HG03571 (cell line): ENCODE measurements around the gene SLC35E3.

Experiments
- ATAC-seq: cut with Tn5 transposase; IDR thresholded peaks from one replicate; pipeline ENCODE4 v1.9.1; 2021; ENCODE audit not compliant: unreplicated experiment

Gene SLC35E3

DNA sequence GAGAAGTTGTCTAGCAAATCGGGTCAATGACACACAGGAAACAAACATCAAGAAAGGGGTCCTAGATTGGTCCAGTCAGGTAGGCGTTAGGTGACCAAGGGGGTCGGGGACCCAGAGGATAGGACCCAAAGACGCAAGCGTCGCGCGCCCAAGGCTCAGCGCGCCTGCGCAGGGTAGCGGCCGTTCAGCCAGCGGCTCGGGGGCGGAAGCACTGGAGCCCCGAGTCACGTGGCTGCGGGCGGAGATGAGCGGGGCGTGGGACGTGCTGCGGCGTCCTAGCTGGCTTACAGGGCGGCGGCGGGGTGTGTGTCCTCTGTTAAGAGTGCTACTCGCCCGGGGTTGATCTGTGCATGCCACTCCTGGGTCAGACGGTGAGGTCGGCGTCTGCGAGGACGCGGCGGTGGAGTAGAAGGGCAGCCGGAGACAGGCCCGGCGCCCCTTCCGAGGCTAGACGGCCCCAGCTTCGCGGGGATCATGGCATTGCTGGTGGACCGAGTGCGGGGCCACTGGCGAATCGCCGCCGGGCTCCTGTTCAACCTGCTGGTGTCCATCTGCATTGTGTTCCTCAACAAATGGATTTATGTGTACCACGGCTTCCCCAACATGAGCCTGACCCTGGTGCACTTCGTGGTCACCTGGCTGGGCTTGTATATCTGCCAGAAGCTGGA, at the start of gene SLC35E3:
Gene SLC35E3 (plus strand): TSS at position 273 of the 668 bp plus-strand sequence. CDS start 202 bp downstream, at position 475.
- ATAC-seq, result peak; percentile 98

DNA sequence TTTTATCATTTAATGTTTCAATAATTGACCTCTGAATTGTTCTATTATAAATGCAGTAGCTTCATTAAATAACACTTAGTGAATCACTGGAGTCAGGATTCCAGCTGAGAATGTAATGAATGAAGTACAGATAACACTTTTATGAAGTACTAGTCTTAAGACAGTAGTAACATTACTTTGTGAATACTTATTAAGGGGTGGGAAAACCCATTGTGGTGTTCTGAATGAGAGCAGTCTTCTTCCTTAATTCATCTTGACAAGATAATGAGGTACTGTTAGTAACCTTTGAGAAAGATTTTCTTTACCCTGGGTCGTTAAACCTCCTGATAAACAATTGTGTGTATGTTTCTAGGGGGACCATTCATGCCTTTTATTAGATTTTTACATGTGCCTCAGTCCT, 46.5 kb upstream of the SLC35E3 start:
- ATAC-seq, result no peak

DNA sequence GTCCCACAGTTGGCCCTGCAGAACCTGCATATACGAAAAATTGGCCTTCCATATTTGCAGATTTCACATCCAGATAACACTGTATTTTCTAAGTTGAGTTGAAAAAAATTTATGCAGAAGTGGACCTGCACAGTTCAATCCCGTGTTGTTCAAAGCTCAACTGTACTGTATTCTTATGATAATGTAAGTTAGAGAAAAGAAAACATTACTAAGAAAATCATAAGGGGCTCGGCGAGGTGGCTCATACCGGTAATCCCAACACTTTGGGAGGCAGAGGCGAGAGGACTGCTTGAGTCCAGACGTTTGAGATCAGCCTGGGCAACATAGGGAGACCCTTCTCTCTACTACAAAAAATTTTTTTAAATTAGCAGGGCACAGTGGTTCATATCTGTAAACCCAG, 18.2 kb upstream of the SLC35E3 start:
- ATAC-seq, result no peak

DNA sequence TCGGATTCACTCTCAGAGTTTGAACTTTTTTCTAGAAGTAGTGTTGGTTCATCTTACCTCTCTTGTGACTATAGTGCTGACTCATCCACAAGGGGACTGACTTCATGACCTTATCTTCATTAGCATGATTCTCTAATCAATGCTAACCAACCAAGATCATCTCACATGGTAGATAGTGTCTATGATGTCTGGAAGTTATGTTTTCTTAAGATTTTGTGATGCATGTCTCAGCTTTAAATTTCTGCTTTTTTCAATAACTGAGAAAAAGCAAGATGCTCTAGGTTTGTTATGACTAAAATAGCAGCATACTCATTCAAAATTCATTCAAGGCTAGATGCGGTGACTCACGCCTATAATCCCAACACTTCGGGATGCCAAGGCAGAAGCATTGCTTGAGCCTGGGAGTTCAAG, 12.3 kb upstream of the SLC35E3 start:
- no peak for ATAC-seq

DNA sequence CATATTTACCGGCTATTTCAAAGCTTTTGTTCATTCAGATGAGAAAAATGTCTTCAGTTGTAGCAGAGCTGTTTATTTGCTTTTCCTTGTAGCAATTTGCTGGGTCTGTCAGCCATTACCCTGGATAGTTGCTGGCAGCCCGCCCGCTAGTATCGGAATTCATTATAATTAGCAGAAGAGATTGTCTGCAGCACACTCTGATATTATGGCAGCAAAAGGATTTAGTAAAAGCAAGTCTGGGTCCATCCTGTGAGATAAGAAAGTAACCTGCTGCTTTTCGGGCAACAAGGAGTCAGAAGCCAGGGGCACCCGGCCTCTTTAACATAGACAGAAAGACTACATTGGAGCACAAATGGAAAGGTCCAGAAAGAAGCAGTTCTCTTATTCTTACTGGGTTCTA, 6.1 kb upstream of the SLC35E3 start:
- ATAC-seq, result no peak

DNA sequence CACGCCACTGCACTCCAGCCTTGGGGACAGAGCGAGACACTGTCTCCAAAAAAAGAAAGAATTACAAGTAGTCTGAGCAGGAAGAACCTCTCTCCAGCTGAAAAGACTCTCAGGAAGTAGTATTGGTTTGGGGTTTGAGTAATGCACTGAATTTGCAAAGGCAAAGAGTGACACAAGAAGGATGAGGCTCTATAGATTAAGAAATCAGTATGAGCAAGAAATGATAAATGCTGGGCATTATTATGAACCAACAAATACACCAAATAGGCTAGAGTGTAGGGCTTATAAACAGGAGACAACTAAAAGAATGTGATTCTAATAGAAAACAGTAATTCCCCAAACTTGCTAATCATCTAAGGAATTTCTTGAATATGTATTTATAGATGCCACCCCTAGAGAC, 2.6 kb upstream of the SLC35E3 start:
- no peak for ATAC-seq

DNA sequence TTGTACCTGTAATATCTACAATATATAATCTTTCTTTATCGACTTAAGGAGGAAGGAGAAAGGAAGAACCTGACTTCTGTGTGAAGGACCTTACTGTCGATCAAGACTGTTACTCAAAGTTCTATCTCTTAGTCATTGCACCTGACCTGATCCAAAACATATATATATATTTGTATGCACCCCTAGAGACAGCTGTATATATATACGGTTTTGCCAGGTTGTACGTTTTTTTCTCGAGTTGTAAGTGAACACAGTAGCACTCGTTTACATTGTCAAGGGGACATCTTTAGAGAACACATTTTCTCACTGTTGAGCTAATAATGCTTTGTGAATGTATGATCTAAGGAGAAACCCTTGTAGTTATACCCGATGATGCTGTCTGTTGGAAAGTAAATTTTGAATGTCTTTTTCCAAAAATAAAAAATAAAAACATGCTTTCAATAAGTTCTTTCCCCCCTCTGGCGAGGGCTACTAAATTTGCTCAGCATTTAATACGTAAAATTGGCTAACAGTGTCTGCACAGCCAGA, 536 bp upstream of the SLC35E3 start:
- peak; percentile 1 for ATAC-seq

DNA sequence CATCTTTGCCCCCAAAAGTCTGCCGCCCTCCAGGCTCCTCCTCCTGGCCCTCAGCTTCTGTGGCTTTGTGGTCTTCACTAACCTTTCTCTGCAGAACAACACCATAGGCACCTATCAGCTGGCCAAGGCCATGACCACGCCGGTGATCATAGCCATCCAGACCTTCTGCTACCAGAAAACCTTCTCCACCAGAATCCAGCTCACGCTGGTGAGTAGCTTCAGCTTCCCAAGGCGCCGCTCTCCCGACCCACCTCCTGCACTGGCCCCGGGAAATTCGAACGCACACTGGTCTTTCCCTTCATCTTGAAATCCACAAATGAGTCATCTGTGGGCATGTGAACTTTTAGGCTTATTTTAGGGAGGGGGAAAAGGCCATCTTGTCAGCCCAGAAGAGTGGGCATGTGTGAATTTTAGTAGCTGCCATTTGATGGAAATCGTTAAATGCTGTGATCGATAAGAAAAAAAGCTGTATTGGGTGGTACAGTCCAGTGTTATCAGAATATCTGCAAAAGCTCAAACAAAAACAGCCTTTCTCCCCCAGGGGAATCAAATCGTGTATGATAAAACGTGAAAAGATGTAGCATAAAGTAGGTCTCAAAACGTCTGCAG, 700 bp downstream of the SLC35E3 start:
- peak; percentile 38 for ATAC-seq

DNA sequence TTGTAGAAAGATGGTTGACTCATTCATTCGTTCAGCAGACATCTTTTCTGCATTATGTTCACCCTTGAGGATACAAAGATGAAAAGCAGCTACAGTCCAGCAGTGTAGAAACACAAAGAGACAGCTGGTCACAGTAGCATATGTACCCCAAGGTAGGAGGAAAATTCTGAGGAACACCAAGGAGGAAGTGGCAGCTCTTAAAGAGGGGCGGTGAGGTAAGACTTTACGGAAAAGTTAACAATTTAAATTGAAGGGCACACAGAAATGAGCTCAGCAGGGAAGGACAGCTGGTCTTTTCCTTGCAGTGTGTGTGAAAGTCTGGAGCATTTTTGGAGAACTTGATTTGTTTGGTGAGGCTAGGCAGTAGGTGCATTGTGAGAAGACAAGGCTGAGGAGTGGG, 3.5 kb downstream of the SLC35E3 start:
- no peak for ATAC-seq

DNA sequence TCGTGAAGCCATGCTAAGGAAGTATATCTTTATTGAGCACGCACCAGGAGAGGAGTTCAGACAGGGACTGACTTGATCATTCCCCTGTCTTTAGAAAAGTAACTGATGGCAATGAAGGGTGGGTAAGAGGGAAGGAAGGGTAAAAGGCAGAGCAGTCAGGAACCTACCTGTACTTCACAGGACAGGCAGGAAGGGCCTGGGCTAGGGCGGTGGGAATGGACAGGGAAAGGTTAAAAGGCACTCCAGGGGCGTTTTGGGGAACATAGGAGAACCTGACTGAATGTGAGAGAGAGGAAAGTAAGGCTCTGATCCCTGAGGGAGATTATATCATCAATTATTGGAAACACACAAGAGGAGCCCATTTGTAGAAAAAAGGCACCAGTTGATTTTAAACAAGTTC, 3.9 kb downstream of the SLC35E3 start:
- ATAC-seq, result no peak

DNA sequence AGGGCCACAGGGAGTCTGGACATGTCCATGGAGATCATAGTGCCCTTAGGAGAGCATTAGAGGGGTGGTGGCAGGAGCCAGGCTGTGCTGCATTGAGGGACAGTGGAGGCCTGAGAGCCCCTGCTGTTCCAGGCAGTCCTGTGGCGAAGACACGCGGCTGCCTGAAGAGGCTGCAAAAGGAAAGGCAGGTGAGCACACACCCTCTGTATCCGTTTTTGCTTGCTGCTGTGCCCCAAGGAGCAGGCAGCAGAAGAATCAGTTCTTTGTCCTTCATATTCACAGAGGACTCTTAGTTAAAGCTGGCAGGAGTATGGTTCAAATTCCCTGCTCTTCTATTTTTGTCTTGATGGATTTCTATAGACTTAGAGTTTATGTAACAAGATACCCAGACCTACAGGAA, 4.5 kb downstream of the SLC35E3 start:
- no peak for ATAC-seq

DNA sequence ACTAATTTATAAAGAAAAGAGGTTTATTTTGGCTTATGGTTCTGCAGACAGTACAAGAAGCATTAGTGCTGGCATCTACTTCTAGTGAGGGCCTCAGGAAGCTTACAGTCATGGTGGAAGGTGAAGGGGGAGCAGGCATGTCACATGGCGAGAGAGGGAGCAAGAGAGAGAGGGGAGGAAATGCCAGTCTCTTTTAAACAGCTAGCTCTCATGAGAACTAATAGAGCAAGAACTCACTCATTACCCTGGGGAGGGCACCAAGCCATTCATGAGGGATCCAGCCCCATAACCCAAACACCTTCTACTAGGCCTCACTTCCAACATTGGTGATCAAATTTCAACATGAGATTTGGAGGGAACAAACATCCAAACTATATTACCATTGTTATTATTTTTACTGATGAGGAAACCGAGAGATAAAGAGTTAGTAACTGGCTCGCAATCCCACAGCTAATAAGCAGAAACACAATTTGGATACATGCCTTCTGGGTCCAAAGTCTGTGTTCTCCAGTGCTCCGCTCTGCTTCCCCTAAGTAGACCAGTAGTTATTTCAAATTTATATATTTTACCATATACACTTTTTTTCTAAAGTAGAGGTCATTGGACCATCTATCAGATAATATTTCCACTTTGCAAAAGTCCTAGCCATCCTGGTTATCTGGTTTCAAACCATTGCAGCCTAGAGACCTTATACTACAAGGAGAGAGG, 9.7 kb downstream of the SLC35E3 start:
- no peak for ATAC-seq

DNA sequence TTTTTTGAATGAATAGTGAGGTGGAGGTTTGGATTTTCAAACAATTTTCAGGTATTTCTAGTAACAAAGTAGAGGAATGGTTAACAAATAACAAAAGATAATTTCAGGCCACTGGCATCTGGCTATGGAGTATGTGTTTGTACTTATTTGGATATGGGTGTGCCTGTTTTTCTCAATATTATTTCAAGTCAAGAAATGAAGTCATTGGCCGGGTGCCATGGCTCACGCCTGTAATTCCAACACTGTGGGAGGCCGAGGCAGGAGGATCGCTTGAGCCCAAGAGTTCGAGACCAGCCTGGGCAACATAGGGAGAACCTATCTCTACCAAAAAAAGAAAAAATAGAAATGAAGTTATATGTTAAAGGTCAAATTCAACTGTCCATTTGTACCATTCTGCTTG, 13.9 kb downstream of the SLC35E3 start:
- no peak for ATAC-seq

DNA sequence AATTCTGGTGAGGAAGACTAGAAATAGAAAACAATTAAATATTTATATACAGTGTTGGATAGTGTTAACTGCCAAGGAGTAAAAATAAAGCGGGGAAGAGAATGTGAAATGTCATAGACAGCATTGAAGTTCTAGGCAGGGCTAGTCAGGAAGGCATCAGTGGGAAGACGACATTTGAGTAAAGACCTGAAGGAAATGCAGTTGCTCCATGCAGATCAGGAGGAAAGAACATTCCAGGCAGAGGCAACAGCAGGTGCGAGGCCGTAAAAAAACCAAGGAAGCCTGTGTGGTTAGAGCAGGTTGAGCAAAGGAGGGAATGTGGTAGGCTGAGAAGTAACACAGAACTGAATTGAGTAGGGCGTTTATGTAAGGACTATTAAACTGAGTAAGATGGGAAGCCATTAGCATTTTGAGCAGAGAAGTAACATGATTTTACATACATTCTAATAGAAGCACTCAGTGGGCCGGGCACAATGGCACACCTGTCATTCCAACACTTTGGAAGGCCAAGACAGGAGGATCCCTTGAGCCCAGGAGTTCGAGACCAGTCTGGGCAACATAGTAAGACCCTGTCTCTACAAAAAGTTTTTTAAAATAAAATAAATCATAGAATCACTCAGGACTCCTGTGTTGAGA, 14.9 kb downstream of the SLC35E3 start:
- no peak for ATAC-seq

DNA sequence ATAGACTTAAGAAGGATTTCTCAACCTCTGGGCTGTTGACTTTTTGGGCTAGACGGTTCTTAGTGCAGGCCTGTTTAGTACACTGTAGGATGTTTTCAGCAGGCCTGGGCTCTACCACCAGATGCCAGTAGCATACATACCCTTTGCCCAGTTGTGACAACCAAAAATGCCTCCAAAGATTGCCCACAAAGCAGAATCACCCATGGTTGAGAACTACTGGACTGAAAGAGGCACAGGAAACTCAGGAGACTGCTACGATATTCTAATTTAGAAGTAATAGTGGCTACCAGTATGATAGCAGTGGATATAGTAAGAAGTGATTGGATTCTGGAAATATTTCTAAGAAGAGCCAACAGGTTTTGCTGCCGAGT, 15.5 kb downstream of the SLC35E3 start:
- no peak for ATAC-seq

DNA sequence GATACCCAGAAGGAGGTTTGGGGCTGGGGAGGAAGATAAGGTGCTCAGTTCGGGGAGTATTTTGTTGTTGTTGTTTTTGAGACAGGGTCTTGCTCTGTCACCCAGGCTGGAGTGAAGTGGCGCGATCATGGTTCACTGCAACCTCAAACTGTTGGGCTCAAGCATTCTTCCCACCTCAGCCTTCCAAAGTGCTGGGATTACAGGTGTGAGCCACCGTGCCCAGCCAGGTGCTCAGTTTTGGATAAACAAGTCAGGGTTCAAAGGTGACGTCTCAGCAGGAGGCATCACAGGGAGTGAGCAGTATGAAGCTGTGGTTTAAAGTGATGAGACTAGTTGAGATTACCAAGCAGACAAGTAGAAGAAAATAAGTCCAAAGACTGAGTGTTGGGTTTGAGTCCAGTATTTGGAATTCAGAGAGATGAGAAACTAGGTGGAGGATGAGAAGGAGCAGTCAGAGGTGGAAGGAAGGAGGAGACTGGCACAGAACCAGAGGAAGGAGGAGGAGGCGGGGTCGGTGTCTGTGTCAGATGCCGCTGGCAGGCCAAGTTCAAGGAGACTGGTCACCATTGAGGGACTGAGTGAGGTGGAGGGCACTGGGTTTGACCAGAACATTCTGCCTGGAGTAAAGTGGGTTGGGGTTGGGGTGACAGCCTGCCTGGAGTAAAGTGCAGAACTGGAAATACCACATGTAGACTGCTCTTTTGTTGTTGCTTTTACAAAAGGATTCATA, 16.1 kb downstream of the SLC35E3 start:
- no peak for ATAC-seq

DNA sequence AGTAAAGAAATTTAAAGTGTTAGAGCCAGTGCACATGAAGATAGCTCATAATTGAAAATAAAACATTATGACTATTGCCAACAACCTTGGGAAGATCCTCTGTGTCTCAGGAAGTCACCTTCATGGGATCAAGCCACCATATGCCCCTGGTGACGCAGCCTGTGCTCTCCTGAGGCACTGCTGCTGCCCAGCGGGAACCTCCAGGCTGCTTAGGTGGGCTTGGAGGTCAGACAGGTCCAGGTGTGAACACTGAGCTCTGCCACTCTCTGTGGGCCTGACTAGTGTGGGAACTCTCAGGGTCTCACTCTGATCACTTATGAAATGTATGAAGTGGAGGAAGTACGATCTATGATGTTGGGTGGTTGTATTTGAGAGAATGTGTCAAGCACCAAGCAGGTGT, 16.7 kb downstream of the SLC35E3 start:
- no peak for ATAC-seq

DNA sequence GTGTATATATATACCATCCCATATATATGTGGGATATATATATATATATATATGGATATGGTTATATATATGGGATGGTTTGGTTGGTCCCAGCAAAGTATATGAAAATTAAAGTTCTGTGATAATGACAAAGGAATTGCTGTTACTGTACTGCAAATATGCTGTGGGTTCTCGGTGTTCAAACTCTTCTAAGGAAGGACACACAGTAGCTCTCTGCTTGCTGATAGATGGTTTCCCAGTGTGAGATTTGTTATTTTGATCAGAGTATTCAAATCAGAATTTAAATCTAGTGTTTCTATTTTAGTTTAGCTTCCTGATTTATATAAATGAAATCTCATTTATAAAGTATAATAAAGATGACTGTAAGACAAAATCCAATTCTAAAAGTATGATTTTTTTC, 19.7 kb downstream of the SLC35E3 start:
- ATAC-seq, result no peak

DNA sequence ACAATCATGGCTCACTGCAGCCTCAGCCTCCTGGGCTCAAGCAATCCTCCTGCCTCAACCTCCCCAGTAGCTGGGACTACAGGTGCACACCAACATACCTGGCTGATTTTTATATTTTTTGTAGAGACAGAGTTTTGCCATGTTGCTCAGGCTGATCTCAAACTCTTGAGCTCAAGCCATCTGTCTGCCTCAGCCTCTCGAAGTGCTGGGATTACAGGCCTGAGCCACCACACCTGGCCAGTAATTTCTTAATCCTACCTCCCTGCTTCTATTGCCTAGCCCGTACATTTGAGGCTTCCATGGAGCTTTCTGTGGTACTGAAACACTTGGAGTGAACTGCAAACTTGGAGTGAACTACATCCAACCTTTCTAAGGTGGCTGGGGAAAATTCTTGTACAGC, 20.7 kb downstream of the SLC35E3 start:
- ATAC-seq, result no peak

DNA sequence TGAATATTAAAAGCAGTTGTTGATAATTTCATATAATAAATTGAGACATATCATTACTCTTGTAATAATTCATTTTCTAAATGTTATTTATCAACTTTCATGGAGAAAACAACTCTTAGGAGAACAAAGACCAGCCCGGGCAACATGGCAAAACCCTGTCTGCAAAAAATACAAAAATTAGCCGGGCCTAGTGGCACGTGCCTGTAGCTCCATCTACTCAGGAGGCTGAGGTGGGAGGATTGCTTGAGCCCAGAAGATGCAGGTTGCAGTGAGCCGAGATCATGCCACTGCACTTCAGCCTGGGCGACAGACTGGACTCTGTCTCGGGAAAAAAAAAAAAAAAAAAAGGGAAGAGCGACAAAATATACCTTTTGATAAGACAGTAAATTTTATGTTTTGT, 21.2 kb downstream of the SLC35E3 start:
- ATAC-seq, result no peak

DNA sequence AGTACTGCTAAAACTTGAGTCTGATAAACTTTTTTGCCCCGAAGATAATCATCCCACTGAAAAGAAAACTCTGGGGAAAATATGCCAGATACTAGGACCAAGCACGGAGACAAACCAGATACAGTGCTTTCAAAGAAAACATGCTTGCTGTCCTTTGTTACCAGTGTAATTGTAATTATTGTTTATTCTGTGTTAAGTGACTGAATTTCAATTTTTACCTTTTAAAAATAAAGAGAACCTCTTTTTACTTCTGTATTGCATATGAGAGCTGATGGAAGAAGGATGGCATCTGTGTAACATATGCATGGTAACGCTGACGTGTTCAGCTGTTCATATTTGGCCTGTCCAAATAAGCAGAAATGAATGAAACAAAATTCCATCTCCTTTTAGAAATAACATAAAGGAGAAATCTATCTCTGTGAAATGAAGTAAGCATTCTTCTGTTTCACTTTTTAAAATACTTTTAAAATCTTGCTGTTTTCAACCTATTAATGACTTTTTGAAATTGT, 22.5 kb downstream of the SLC35E3 start:
- no peak for ATAC-seq
